DOHH2 (cell line): Measurements from ENCODE around the gene CBFA2T3.

Experiments
- EZH2phosphoT487 ChIP-seq: fragments of 200-600 bp; sonication (generic); IDR thresholded peaks from 2 replicates; pipeline ENCODE4 v1.6.1; 2017; ENCODE audit warnings: borderline replicate concordance, mild to moderate bottlenecking, antibody characterized with exemption, low read length, moderate library complexity, mixed read lengths
- TF ChIP-seq, protein P1 (sequence below): fragments of 200-600 bp; sonication (generic); IDR thresholded peaks from one replicate; pipeline ENCODE4 v1.5.1; 2014; ENCODE audit warnings: antibody characterized with exemption, mild to moderate bottlenecking, low read depth, low read length; ENCODE audit not compliant: poor library complexity, severe bottlenecking

DNA sequence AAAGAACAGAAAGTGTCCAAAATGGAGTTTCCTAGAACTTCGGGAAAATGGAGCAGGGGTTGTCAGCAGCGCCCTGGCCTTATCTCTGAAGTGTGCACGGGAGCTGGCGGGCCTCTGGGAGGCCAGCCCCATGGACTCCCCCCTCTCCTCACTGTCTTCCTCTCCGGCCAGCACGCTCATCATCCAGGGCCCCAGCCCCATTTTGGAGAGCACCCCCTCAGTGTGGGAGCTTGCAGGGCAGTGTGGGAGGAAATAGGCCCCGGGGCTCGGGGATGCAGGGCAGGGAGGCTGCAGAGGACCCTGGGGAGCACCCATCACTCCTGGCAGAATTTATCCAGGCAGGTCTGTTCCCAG, 105.7 kb downstream of the CBFA2T3 start:
- TF ChIP-seq, protein P1, sequence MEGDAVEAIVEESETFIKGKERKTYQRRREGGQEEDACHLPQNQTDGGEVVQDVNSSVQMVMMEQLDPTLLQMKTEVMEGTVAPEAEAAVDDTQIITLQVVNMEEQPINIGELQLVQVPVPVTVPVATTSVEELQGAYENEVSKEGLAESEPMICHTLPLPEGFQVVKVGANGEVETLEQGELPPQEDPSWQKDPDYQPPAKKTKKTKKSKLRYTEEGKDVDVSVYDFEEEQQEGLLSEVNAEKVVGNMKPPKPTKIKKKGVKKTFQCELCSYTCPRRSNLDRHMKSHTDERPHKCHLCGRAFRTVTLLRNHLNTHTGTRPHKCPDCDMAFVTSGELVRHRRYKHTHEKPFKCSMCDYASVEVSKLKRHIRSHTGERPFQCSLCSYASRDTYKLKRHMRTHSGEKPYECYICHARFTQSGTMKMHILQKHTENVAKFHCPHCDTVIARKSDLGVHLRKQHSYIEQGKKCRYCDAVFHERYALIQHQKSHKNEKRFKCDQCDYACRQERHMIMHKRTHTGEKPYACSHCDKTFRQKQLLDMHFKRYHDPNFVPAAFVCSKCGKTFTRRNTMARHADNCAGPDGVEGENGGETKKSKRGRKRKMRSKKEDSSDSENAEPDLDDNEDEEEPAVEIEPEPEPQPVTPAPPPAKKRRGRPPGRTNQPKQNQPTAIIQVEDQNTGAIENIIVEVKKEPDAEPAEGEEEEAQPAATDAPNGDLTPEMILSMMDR = no peak
- no peak for TF ChIP-seq EZH2phosphoT487
